Epithelial cell of proximal tubule (primary cell): ENCODE measurements around the gene CDK5RAP2. TPM values are rescaled to one million over a fixed set of nuclear protein-coding genes. Genes with fewer than 3 reads are reported as not detected.
"Not testable (repeated sequence)": the region's sequence is repeated elsewhere in the genome, so short reads cannot be mapped to it uniquely, and the experiment has no call there.

Source experiments
- DNase-seq: peaks from one replicate; pipeline ENCODE4 v3.0.0-alpha.2; 2011; ENCODE audit warnings: low read depth
- H3K4me3 ChIP-seq: 2 replicates; pipeline ENCODE4 v1.5.1; 2011; ENCODE audit warnings: low read depth, mild to moderate bottlenecking, low read length
- CTCF ChIP-seq: conservative IDR thresholded peaks from 2 replicates; pipeline ENCODE4 v1.5.1; 2012; ENCODE audit warnings: low read depth, mild to moderate bottlenecking, low read length
- total RNA-seq: library from RNA; depleted of rRNA; stranded (reverse); fragments of >200 nt; gene quantifications from 2 replicates; pipeline ENCODE4 v1.2.3, GENCODE V29; 2015

Gene CDK5RAP2
- total RNA-seq, 1 donor from 2014 or later: 38.7 TPM

- no peak for TF ChIP-seq CTCF
- DNase-seq: no peak
- no peak overlapping the region for H3K4me3 ChIP-seq
These were observed 105.2 kb downstream of the CDK5RAP2 start for GRCh38 chr9:120474591-120475243.

- no peak overlapping the region for H3K4me3 ChIP-seq
- DNase-seq: no peak
- TF ChIP-seq CTCF: no peak
These were observed 106.4 kb downstream of the CDK5RAP2 start for GRCh38 chr9:120473608-120474007.

GRCh38 chr9:120465685-120466407 lies 114.1 kb downstream of the CDK5RAP2 start:
- TF ChIP-seq CTCF: no peak
- no peak overlapping the region for H3K4me3 ChIP-seq
- DNase-seq: no peak

GRCh38 chr9:120464887-120465421 lies 115.0 kb downstream of the CDK5RAP2 start:
- DNase-seq: no peak
- H3K4me3 ChIP-seq: no peak overlapping the region
- no peak for TF ChIP-seq CTCF

- no peak for DNase-seq
- no peak for TF ChIP-seq CTCF
- no peak overlapping the region for H3K4me3 ChIP-seq
These were observed 115.6 kb downstream of the CDK5RAP2 start for GRCh38 chr9:120464176-120464886.

GRCh38 chr9:120463765-120464164 lies 116.2 kb downstream of the CDK5RAP2 start:
- no peak for DNase-seq
- H3K4me3 ChIP-seq: no peak overlapping the region
- TF ChIP-seq CTCF: no peak

GRCh38 chr9:120461677-120462076 lies 118.3 kb downstream of the CDK5RAP2 start:
- H3K4me3 ChIP-seq, DNase-seq: not testable (repeated sequence)
